Mucosa of descending colon (tissue), 3 donors: ENCODE measurements around the gene HDAC3. TPM values are rescaled to one million over a fixed set of nuclear protein-coding genes. Genes with fewer than 3 reads are reported as not detected.

Experiments
- ATAC-seq: fragments of 200-7000 bp; cut with Tn5 transposase; one replicate; pipeline ENCODE4 v1.9.1; 2020; ENCODE audit warnings: mild to moderate bottlenecking, moderate library complexity
- DNase-seq, 3 donors: peaks; one replicate each; pipeline ENCODE4 v3.0.0-alpha.2; 2020
- H3K36me3 ChIP-seq: fragments of 200-600 bp; one replicate; pipeline ENCODE4 v1.8.0; 2021; ENCODE audit warnings: low read depth, mild to moderate bottlenecking
- H3K4me1 ChIP-seq: fragments of 200-600 bp; one replicate; pipeline ENCODE4 v1.8.0; 2021; ENCODE audit warnings: low read depth, mild to moderate bottlenecking
- H3K4me3 ChIP-seq: fragments of 200-600 bp; one replicate; pipeline ENCODE4 v1.8.0; 2021; ENCODE audit warnings: mild to moderate bottlenecking
- H3K9me3 ChIP-seq: fragments of 200-600 bp; one replicate; pipeline ENCODE4 v1.8.0; 2021; ENCODE audit warnings: mild to moderate bottlenecking
- intact Hi-C, 2 donors: fragments of 100-400 bp; cut with DNase I in 1 of 2; cut with micrococcal nuclease in 1 of 2; formaldehyde crosslinking; loops; one replicate each; pipeline versions ENCODE4 v1.11.0 to v1.11.1; 2022; cut with DNase I, micrococcal nuclease
- total RNA-seq, 3 donors: library from RNA; stranded (reverse); fragmentation: NEBNext Ultra II Directional in 2 of 3; extraction: Animal tissue kit (Norgen Biotek cat#: 25700) in 2 of 3; gene quantifications; one replicate each; pipeline versions ENCODE4 v1.2.1 to v1.2.4, GENCODE V29; 2021 to 2023
- TF ChIP-seq, protein P1 (sequence below): fragments of 200-600 bp; IDR thresholded peaks from one replicate; pipeline ENCODE4 v1.8.0; 2022; ENCODE audit warnings: antibody characterized with exemption, mild to moderate bottlenecking
- donor health status: DM: no; HTN: no; CAD: no; lungs with moderate emphysema.
- donor health status: DM: no; HTN: no; CAD: no.
- donor health status: DM: no; HTN: yes; CAD: no.

Gene HDAC3
- total RNA-seq, 3 donors from 2014 or later, result 45.1 to 47.0 (median 45.8) TPM

DNA sequence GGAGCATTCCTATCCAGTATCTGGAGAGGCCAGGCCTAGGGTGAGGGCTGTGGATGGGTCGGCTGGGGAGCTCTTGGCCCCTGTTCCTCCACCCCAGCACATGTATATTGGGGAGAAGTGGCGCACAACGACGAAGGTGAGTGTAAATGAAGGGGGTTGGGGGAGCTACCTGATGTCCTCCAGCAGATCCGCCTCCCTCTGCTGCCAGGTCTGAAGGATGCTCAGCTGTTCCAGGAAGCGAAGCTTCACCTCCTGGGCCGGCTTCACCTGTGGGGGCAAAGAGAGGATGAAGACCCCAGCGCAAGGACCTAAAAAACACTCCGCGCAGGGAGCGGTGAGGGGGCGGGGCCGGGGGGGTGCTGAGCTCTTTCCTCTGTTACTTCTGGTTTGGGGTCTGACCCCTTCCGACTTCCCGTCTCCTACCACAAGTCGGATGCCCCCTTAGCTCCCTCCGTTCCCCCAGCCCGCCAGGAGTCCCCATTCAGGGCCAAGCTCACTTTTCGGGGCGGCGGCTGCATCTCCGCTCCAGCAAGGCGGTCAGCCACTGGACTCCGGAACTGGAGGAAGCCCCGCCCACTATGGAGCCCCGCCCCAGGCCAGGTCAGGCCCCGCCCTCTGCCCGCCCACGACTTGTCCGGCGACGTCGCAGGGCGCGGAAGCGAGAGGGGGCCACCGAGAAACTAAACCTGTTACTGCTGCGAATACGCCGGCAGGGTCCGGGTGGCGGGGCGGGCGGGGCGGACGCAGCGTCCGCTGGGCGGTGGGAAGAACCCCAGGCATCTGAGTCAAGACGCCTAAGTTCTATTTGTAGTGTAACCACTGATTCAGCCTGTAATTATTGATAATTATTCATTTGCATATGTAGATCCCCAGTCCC is 14.4 kb upstream of the HDAC3 start, which contains the start of gene FCHSD1:
TSS of gene FCHSD1 (minus strand) at position 568 of the 877 bp plus-strand sequence. CDS start at position 518, 50 bp downstream.
- intact Hi-C loops, result no loop called here
- peak; percentile 99 for ATAC-seq

DNA sequence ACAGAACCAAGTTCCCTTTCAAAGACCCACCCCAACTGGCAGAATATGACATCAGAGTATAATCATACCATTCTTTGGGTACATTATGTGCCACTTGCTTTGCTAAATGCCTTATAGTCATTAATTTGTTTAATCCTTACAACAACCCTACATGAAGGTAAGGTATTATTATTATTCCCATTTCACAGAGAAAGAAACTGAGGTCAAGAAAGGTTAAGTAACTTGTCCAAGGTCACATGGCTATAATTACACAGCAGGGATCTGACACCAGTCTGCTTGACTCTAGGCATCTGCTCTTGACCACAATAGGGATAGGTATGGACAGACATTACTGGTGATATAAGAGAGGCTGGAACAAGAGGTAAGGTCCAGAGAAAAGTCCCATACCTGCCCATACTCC is 13.3 kb upstream of the HDAC3 start:
- Histone ChIP-seq H3K36me3 (no peaks in the 10 kb centered on the region), H3K4me3 (no peak overlapping the region), H3K9me3 (no peaks in the 10 kb centered on the region), H3K4me1 (peaks cover 2% of the 10 kb centered on the region)
- intact Hi-C loops, result no loop called here
- DNase-seq (no peak), ATAC-seq (no peak)
- TF ChIP-seq, protein P1, sequence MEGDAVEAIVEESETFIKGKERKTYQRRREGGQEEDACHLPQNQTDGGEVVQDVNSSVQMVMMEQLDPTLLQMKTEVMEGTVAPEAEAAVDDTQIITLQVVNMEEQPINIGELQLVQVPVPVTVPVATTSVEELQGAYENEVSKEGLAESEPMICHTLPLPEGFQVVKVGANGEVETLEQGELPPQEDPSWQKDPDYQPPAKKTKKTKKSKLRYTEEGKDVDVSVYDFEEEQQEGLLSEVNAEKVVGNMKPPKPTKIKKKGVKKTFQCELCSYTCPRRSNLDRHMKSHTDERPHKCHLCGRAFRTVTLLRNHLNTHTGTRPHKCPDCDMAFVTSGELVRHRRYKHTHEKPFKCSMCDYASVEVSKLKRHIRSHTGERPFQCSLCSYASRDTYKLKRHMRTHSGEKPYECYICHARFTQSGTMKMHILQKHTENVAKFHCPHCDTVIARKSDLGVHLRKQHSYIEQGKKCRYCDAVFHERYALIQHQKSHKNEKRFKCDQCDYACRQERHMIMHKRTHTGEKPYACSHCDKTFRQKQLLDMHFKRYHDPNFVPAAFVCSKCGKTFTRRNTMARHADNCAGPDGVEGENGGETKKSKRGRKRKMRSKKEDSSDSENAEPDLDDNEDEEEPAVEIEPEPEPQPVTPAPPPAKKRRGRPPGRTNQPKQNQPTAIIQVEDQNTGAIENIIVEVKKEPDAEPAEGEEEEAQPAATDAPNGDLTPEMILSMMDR, result no peak

More for the DNA sequence above, 14.4 kb upstream of the HDAC3 start, which contains the start of gene FCHSD1:
- no peaks in the 10 kb centered on the region for H3K9me3 ChIP-seq
- peaks cover 2% of the 10 kb centered on the region for H3K4me1 ChIP-seq
- H3K4me3 ChIP-seq, result peak within 1 kb of the TSS; percentile 20
- TF ChIP-seq, protein P1, result no peak
- peak; percentile 94 to 96 (median 96) for DNase-seq
- no peaks in the 10 kb centered on the region for H3K36me3 ChIP-seq

DNA sequence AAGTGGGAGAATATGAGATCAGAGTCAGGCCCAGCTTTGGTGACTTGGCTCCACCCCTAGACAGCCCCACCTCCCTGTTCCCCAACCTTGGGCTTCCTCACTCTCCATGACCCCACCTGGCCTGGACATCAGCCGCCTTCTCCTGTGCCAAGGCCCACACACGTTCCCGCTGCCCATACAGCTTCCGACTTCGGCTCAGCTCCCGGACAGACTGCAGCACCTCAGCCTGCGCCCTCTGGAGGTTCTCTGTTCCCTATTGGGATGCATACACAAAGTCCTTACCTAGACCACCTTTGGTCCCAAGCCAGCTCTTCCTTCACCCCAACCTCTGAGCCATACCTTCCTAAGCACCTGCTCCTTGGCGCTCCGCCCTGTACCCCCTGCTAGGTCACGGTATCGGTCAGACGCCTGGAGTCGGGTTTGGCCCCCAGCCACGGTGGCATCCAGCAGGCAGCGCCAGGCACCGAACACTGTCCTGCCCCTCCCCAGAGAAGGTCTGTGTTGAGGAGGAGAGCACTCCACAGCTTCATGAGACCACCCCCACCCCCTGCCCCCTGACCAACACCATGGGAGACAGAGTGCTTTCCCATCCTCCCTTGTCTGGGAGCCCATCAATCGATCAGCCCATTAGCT is 12.5 kb upstream of the HDAC3 start:
- intact Hi-C loops, result no loop called here
- no peaks in the 10 kb centered on the region for H3K9me3 ChIP-seq
- ATAC-seq, result no peak
- TF ChIP-seq, protein P1, result no peak
- no peak overlapping the region for H3K4me3 ChIP-seq
- no peak for DNase-seq
- no peaks in the 10 kb centered on the region for H3K36me3 ChIP-seq
- peaks cover 2% of the 10 kb centered on the region for H3K4me1 ChIP-seq

DNA sequence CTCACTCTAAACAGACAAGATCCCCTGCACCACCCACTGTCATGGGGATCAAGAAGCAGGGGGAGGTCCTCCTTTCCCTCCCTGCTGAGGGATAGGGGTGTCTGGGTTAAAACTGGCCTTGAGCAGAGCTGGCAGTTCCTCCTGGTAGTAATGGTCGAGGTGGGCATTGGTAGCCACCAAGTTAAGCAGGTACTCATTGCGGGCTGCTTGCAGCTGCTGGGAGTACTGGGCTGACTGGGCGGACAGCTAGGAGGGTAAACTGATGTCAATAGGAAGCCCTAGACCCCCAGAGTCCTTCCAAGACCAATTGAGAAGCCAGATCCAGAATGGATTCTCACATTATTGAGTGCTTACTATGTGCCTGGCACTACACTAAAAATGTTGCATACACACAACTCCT is 11.2 kb upstream of the HDAC3 start:
- intact Hi-C loops, result no loop called here
- H3K36me3 ChIP-seq, result no peaks in the 10 kb centered on the region
- TF ChIP-seq, protein P1, result no peak
- no peaks in the 10 kb centered on the region for H3K9me3 ChIP-seq
- no peak for ATAC-seq
- no peak overlapping the region for H3K4me3 ChIP-seq
- H3K4me1 ChIP-seq, result peaks cover 2% of the 10 kb centered on the region
- DNase-seq, result no peak

DNA sequence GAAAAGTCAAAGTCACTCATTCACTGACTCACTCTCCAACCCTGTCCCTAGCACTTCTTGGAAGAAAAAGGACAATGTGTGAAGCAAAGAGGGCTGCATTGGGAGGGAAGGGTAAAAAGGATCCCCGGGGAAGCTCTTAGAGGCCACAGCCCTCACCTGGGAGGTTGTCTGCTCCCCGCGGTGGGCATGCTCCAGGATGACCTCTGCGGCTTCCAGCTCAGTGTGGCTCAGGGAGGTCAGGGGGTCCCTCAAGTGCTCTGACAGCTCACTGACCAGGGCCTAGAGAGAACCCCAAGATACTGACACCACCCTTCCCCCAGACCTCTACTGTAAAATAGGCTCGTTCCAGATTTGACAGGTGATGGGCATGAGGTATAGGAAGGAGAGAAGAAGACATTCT is 10.6 kb upstream of the HDAC3 start:
- Histone ChIP-seq H3K9me3 (no peaks in the 10 kb centered on the region), H3K36me3 (no peaks in the 10 kb centered on the region), H3K4me1 (peaks cover 2% of the 10 kb centered on the region), H3K4me3 (no peak overlapping the region)
- intact Hi-C loops, result no loop called here
- TF ChIP-seq, protein P1, result no peak
- no peak for DNase-seq
- ATAC-seq, result no peak
